ENCODE measurements around the gene SPATS2L.
"Not testable (repeated sequence)": the region's sequence is repeated elsewhere in the genome, so short reads cannot be mapped to it uniquely, and the experiment has no call there.

The SPATS2L gene

DNA sequence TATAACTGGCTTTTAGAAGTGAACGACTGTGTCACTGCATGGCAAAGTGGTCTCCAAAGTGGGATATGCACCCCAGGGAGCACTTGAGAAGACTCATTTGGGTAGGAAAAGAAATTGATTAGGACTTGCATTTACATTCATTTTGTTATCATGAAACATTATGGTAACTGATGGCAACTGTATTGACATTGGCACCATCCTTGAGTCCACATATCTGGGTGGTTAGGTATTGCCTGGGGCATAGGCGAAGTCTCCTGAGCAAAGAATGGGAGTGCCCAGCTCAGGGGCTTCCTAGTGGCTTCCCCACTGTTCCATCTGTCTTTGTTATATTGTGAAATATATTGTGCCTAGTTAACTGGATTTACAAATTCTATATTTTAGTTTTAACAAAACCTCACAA lies 29.2 kb downstream of the SPATS2L start:
- Histone ChIP-seq H3K27me3 (ENCODE audit: control insufficient read depth in 2 of 2, insufficient read depth in 2 of 2, low read length in 2 of 2) (no peaks in the 10 kb centered on the region), H3K4me3 (ENCODE audit: low read length in 2 of 2) (no peak overlapping the region), H3K4me1 (ENCODE audit: control insufficient read depth in 2 of 2, insufficient read depth in 2 of 2, low read length in 2 of 2) (peaks cover 0 to 12% of the 10 kb centered on the region in 2 donors), H3K9ac (ENCODE audit: low read depth in 1 of 2, low read length in 2 of 2) (no peak overlapping the region), H3K27ac (ENCODE audit: low read depth in 2 of 2, low read length in 2 of 2) (peak overlapping the region in 1 of 2 donors; percentile 30), H3K9me3 (ENCODE audit: control insufficient read depth in 2 of 2, low read length in 2 of 2) (no peaks in the 10 kb centered on the region), H3K36me3 (ENCODE audit: control insufficient read depth in 2 of 2, insufficient read depth in 2 of 2, low read length in 2 of 2) (peaks cover 0 to 4% of the 10 kb centered on the region in 2 donors)

DNA sequence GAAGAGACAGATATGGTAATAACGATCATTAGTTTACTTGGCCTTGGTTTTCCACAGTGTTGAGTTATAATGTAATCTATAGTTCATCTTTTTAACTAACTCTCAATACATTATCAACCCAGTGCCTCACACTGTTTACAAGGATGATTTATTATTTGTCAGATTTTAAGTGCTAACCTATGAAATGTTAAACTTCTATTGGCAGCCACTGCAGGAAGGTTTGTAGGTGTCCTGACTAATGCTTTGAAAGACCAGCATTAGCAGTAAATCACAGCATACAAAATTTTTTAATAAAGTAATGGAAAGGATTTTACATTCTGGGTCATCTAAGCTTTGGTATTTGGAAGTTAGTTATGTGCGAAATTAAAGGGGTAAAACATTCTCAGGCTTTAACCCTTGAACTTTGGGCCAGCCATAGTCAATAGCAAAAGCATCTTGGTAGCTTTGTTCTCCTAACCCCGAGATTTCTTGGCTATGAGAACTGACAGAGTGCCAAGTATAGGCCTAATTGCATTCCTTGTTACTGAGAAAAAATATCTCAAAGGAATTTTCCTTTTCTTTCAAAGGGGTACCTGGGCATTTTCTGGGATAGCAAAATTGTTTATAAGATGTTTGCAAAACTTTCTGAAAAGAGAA lies 30.6 kb downstream of the SPATS2L start:
- Histone ChIP-seq H3K27ac (ENCODE audit: low read depth in 2 of 2, low read length in 2 of 2) (no peak overlapping the region), H3K4me3 (ENCODE audit: low read length in 2 of 2) (no peak overlapping the region), H3K9me3 (ENCODE audit: control insufficient read depth in 2 of 2, low read length in 2 of 2) (no peaks in the 10 kb centered on the region), H3K36me3 (ENCODE audit: control insufficient read depth in 2 of 2, insufficient read depth in 2 of 2, low read length in 2 of 2) (no peaks in the 10 kb centered on the region), H3K9ac (ENCODE audit: low read depth in 1 of 2, low read length in 2 of 2) (no peak overlapping the region), H3K27me3 (ENCODE audit: control insufficient read depth in 2 of 2, insufficient read depth in 2 of 2, low read length in 2 of 2) (no peaks in the 10 kb centered on the region), H3K4me1 (ENCODE audit: control insufficient read depth in 2 of 2, insufficient read depth in 2 of 2, low read length in 2 of 2) (peaks cover 0 to 12% of the 10 kb centered on the region in 2 donors)

DNA sequence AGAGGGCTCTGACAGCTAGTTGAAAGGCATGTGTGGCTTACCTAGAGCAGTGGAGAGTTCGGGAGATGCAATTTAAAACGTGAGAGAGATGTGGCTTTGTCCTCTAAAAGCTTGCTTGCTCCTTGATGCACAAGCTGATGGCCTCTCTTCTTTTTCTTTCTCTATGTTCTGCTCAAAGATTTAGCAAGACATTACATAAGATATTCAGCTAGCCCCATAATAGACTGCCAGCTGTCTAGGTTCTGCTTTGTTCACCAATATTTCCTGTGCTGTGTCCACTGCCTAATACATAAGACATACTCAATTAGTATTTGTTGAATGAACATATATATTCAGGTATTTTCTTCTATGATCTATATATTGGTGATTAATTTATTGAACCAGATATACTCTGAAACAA lies 31.1 kb downstream of the SPATS2L start:
- H3K36me3 ChIP-seq (ENCODE audit: control insufficient read depth in 2 of 2, insufficient read depth in 2 of 2, low read length in 2 of 2), result no peaks in the 10 kb centered on the region
- H3K9ac ChIP-seq (ENCODE audit: low read depth in 1 of 2, low read length in 2 of 2), result no peak overlapping the region
- H3K27me3 ChIP-seq (ENCODE audit: control insufficient read depth in 2 of 2, insufficient read depth in 2 of 2, low read length in 2 of 2), result no peaks in the 10 kb centered on the region
- peaks cover 0 to 12% of the 10 kb centered on the region in 2 donors for H3K4me1 ChIP-seq (ENCODE audit: control insufficient read depth in 2 of 2, insufficient read depth in 2 of 2, low read length in 2 of 2)
- no peaks in the 10 kb centered on the region for H3K9me3 ChIP-seq (ENCODE audit: control insufficient read depth in 2 of 2, low read length in 2 of 2)
- no peak overlapping the region for H3K27ac ChIP-seq (ENCODE audit: low read depth in 2 of 2, low read length in 2 of 2)
- no peak overlapping the region for H3K4me3 ChIP-seq (ENCODE audit: low read length in 2 of 2)

DNA sequence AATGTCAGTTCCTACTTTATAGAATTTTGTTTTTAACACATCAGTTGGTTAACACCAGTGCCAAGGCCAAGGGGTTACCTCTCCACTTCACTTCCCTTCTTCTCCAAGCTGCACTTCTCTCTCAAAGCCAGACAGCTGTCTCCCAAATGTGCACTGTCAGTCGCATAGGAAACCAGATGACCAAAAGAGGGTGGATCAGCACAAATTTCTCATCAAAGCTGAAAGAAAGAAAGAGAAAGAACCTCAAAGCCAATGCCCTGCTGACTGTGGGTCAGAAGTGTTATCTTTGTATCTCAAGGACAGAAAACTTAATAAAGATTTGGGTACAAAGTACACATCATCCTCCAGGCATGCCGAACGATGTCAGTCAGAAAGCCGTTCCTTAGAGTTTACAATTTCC lies 32.2 kb downstream of the SPATS2L start:
- Histone ChIP-seq H3K27me3 (ENCODE audit: control insufficient read depth in 2 of 2, insufficient read depth in 2 of 2, low read length in 2 of 2) (no peaks in the 10 kb centered on the region), H3K9ac (ENCODE audit: low read depth in 1 of 2, low read length in 2 of 2) (no peak overlapping the region), H3K9me3 (ENCODE audit: control insufficient read depth in 2 of 2, low read length in 2 of 2) (no peaks in the 10 kb centered on the region), H3K27ac (ENCODE audit: low read depth in 2 of 2, low read length in 2 of 2) (peak overlapping the region in 1 of 2 donors; percentile 2), H3K4me3 (ENCODE audit: low read length in 2 of 2) (no peak overlapping the region), H3K4me1 (ENCODE audit: control insufficient read depth in 2 of 2, insufficient read depth in 2 of 2, low read length in 2 of 2) (peaks cover 0 to 12% of the 10 kb centered on the region in 2 donors), H3K36me3 (ENCODE audit: control insufficient read depth in 2 of 2, insufficient read depth in 2 of 2, low read length in 2 of 2) (no peaks in the 10 kb centered on the region)

DNA sequence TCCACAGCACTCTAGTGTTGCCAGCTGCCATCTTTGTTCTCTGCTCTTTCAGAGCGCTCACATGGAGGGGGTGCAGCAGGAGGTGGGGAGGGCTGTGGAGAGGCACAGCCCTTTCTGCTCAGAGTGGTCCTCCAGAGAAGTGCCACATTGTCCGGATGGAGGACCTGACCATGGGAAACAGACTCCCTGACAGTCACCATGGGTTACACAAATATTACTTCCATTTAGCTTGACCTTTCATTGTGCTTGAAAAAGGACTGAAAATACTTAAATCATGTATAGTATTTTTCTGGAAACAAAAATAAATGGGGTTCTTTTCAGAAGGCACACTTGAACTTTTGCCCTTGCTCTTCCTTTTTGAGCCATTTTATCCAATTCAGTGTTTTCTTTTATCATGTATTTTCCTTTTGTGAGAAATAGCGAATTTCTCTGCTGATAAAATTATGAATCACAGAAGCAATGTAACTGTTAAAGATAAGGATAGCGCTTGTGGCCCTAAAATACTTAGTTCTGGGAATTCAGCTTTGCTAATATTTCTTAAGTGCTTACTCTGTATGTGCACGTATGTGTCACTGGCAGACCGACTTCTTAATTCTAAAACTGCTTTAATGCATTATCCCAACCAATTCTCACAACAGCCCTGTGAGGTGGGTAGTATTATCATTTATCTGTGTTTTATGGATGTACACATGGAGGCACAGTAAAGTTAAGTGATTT lies 34.2 kb downstream of the SPATS2L start:
- no peaks in the 10 kb centered on the region for H3K36me3 ChIP-seq (ENCODE audit: control insufficient read depth in 2 of 2, insufficient read depth in 2 of 2, low read length in 2 of 2)
- no peaks in the 10 kb centered on the region for H3K9me3 ChIP-seq (ENCODE audit: control insufficient read depth in 2 of 2, low read length in 2 of 2)
- no peaks in the 10 kb centered on the region for H3K27me3 ChIP-seq (ENCODE audit: control insufficient read depth in 2 of 2, insufficient read depth in 2 of 2, low read length in 2 of 2)
- H3K27ac ChIP-seq (ENCODE audit: low read depth in 2 of 2, low read length in 2 of 2), result no peak overlapping the region
- no peak overlapping the region for H3K9ac ChIP-seq (ENCODE audit: low read depth in 1 of 2, low read length in 2 of 2)
- H3K4me1 ChIP-seq (ENCODE audit: control insufficient read depth in 2 of 2, insufficient read depth in 2 of 2, low read length in 2 of 2), result peaks cover 0 to 9% of the 10 kb centered on the region in 2 donors
- H3K4me3 ChIP-seq (ENCODE audit: low read length in 2 of 2), result no peak overlapping the region

DNA sequence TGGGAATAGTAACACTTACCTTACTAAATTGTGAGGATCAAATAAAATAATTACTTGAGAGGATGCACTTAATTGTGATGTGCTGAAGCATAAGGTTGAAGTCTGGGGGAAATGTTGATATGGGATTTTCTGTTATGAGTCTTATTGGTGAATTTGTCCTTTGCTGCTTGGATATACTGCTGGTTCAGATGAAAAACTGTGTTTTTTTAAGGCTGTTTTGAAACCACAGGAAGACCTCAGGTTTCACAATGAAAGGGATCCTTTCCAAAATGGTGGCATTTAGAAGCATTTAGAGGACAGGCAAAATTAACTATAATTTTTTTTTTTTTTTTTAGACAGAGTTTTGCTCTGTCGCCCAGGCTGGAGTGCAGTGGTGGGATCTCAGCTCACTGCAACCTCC lies 34.9 kb downstream of the SPATS2L start:
- Histone ChIP-seq H3K9me3 (ENCODE audit: control insufficient read depth in 2 of 2, low read length in 2 of 2) (no peaks in the 10 kb centered on the region), H3K4me3 (ENCODE audit: low read length in 2 of 2) (no peak overlapping the region), H3K27ac (ENCODE audit: low read depth in 2 of 2, low read length in 2 of 2) (no peak overlapping the region), H3K9ac (ENCODE audit: low read depth in 1 of 2, low read length in 2 of 2) (no peak overlapping the region), H3K36me3 (ENCODE audit: control insufficient read depth in 2 of 2, insufficient read depth in 2 of 2, low read length in 2 of 2) (no peaks in the 10 kb centered on the region), H3K27me3 (ENCODE audit: control insufficient read depth in 2 of 2, insufficient read depth in 2 of 2, low read length in 2 of 2) (no peaks in the 10 kb centered on the region), H3K4me1 (ENCODE audit: control insufficient read depth in 2 of 2, insufficient read depth in 2 of 2, low read length in 2 of 2) (peaks cover 0 to 13% of the 10 kb centered on the region in 2 donors)

DNA sequence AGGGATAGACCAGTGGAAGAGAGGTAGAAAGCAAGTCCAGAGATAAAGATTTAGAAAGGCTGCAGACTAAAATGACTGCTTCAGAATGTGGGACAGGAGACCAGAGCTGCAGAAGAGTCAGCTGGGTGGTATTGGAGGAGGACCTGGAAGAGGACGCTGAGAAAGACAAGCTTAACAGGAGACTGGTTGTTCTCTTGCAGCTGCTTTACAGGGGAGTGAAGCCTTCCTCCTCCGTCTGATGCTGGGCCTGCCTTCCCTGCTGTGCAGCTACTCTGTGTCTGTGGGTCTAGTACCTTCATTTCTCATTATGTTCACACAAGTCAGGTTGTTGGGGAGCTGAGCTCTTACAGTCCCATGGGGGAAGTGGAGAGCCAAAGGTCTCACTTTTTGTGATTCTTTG lies 35.7 kb downstream of the SPATS2L start:
- Histone ChIP-seq H3K4me1 (ENCODE audit: control insufficient read depth in 2 of 2, insufficient read depth in 2 of 2, low read length in 2 of 2) (peaks cover 0 to 13% of the 10 kb centered on the region in 2 donors), H3K27ac (ENCODE audit: low read depth in 2 of 2, low read length in 2 of 2) (no peak overlapping the region), H3K9me3 (ENCODE audit: control insufficient read depth in 2 of 2, low read length in 2 of 2) (no peaks in the 10 kb centered on the region), H3K36me3 (ENCODE audit: control insufficient read depth in 2 of 2, insufficient read depth in 2 of 2, low read length in 2 of 2) (no peaks in the 10 kb centered on the region), H3K9ac (ENCODE audit: low read depth in 1 of 2, low read length in 2 of 2) (no peak overlapping the region), H3K4me3 (ENCODE audit: low read length in 2 of 2) (no peak overlapping the region), H3K27me3 (ENCODE audit: control insufficient read depth in 2 of 2, insufficient read depth in 2 of 2, low read length in 2 of 2) (no peaks in the 10 kb centered on the region)

DNA sequence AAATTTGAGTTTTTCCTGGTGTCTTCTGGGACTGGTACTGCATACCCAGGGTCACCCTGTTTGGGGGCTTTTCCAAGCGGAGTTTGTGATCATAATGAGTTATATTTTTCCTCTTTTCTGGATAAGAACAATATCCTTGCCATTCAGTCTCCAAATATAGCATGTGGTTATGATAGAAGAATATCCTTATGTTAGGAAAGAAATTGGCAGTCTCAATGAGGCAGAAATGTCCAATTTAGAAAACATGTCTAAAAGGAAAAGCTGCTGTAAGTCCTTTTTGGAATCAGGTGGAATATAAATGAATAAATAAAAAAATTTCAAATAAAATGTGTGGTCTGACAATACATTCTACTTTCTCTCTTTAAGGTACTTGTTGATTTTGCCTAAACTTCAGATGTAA lies 36.2 kb downstream of the SPATS2L start:
- H3K27me3 ChIP-seq (ENCODE audit: control insufficient read depth in 2 of 2, insufficient read depth in 2 of 2, low read length in 2 of 2), result no peaks in the 10 kb centered on the region
- no peaks in the 10 kb centered on the region for H3K9me3 ChIP-seq (ENCODE audit: control insufficient read depth in 2 of 2, low read length in 2 of 2)
- peaks cover 0 to 13% of the 10 kb centered on the region in 2 donors for H3K4me1 ChIP-seq (ENCODE audit: control insufficient read depth in 2 of 2, insufficient read depth in 2 of 2, low read length in 2 of 2)
- no peak overlapping the region for H3K4me3 ChIP-seq (ENCODE audit: low read length in 2 of 2)
- no peak overlapping the region for H3K27ac ChIP-seq (ENCODE audit: low read depth in 2 of 2, low read length in 2 of 2)
- H3K36me3 ChIP-seq (ENCODE audit: control insufficient read depth in 2 of 2, insufficient read depth in 2 of 2, low read length in 2 of 2), result no peaks in the 10 kb centered on the region
- no peak overlapping the region for H3K9ac ChIP-seq (ENCODE audit: low read depth in 1 of 2, low read length in 2 of 2)

DNA sequence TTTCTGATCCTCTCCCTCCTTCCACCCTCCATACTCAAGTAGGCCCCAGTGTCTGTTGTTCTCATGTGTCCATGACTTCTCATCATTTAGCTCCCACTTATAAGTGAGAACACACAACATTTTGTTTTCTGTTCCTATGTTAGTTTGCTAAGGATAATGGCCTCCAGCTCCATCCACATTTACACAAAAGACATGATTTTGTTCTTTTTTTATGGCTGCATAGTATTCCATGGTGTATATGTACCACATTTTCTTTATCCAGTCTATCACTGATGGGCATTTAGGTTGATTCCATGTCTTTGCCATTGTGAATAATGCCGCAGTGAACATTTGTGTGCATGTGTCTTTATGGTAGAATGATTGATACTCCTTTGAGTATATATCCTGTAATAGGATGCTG lies 37.7 kb downstream of the SPATS2L start:
- H3K27ac ChIP-seq (ENCODE audit: low read depth in 2 of 2, low read length in 2 of 2); H3K4me1 ChIP-seq (ENCODE audit: control insufficient read depth in 2 of 2, insufficient read depth in 2 of 2, low read length in 2 of 2): not testable (repeated sequence)

DNA sequence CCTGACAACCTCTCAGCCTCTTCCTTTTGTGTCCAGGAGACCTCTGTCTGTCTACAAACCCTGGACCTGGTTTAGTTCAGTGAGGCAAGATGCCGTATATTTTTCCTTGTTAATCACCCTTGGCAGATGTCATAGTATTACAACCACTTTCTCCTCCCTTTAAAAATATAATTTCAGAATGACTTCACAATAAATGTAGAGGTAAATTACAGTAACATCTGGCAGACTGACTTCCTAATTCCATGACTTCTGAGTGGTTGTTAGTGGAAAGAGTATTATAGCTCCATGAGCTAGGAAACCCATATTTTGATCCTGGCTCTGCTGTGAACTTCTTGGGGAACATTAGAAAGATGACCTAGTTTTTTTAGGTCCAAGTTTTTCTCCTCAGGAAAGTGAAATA lies 39.5 kb downstream of the SPATS2L start:
- Histone ChIP-seq H3K9me3 (ENCODE audit: control insufficient read depth in 2 of 2, low read length in 2 of 2) (no peaks in the 10 kb centered on the region), H3K36me3 (ENCODE audit: control insufficient read depth in 2 of 2, insufficient read depth in 2 of 2, low read length in 2 of 2) (no peaks in the 10 kb centered on the region), H3K27ac (ENCODE audit: low read depth in 2 of 2, low read length in 2 of 2) (peak overlapping the region; percentile 18 to 54), H3K4me3 (ENCODE audit: low read length in 2 of 2) (no peak overlapping the region), H3K4me1 (ENCODE audit: control insufficient read depth in 2 of 2, insufficient read depth in 2 of 2, low read length in 2 of 2) (peaks cover 0 to 8% of the 10 kb centered on the region in 2 donors), H3K27me3 (ENCODE audit: control insufficient read depth in 2 of 2, insufficient read depth in 2 of 2, low read length in 2 of 2) (no peaks in the 10 kb centered on the region), H3K9ac (ENCODE audit: low read depth in 1 of 2, low read length in 2 of 2) (no peak overlapping the region)

More for the DNA sequence above, 37.7 kb downstream of the SPATS2L start:
- not testable (repeated sequence) for H3K36me3 ChIP-seq (ENCODE audit: control insufficient read depth in 2 of 2, insufficient read depth in 2 of 2, low read length in 2 of 2); H3K9me3 ChIP-seq (ENCODE audit: control insufficient read depth in 2 of 2, low read length in 2 of 2); H3K4me3 ChIP-seq (ENCODE audit: low read length in 2 of 2); H3K9ac ChIP-seq (ENCODE audit: low read depth in 1 of 2, low read length in 2 of 2); H3K27me3 ChIP-seq (ENCODE audit: control insufficient read depth in 2 of 2, insufficient read depth in 2 of 2, low read length in 2 of 2)
